GM23338 (cell line): ENCODE results near the gene WFS1.

ENCODE experiments used
- CREB1 ChIP-seq: fragments of 250-450 bp; sonication (Bioruptor Pico); IDR thresholded peaks from 2 replicates; pipeline ENCODE4 v1.5.0; 2020; ENCODE audit warnings: low read depth, mild to moderate bottlenecking, moderate library complexity
- CTCF ChIP-seq, 2 experiments: fragments of 200-600 bp in 1 of 2; sonication (generic) in 1 of 2; conservative IDR thresholded peaks; 2 replicates each; pipeline versions ENCODE4 v1.5.1 to v1.6.1; 2016 to 2017; ENCODE audit warnings: antibody characterized with exemption in 2 of 2, low read depth in 2 of 2, mild to moderate bottlenecking in 2 of 2, moderate library complexity in 1 of 2
- ETS1 ChIP-seq: IDR thresholded peaks from 2 replicates; pipeline ENCODE4 v1.6.1; 2016; ENCODE audit warnings: antibody characterized with exemption
- EZH2 ChIP-seq: fragments of 200-600 bp; sonication (generic); IDR thresholded peaks from one replicate; pipeline ENCODE4 v1.8.0; 2017; ENCODE audit warnings: antibody characterized with exemption, mild to moderate bottlenecking, low read depth; ENCODE audit not compliant: unreplicated experiment
- JUNB ChIP-seq: IDR thresholded peaks from one replicate; pipeline ENCODE4 v1.6.1; 2016; ENCODE audit warnings: antibody characterized with exemption; ENCODE audit not compliant: unreplicated experiment
- POLR2AphosphoS5 ChIP-seq: IDR thresholded peaks from 2 replicates; pipeline ENCODE4 v1.6.1; 2016; ENCODE audit warnings: antibody characterized with exemption, low read depth
- REST ChIP-seq: IDR thresholded peaks from one replicate; pipeline ENCODE4 v1.6.1; 2018; ENCODE audit warnings: antibody characterized with exemption; ENCODE audit not compliant: unreplicated experiment
- ZNF331 ChIP-seq: fragments of 250-450 bp; sonication (Bioruptor Pico); IDR thresholded peaks from 2 replicates; pipeline ENCODE4 v1.5.0; 2020; ENCODE audit warnings: low read depth, mild to moderate bottlenecking, moderate library complexity

GRCh38 chr4:6338175-6338950 lies 68.7 kb downstream of the WFS1 start:
- TF ChIP-seq POLR2AphosphoS5 (no peak), CTCF (conservative IDR thresholded peaks at IDR 0.05; ENCODE audit: low read depth in 2 of 2) (no peak), REST (no peak), ZNF331 (CRISPR knock-in tag) (no peak), CREB1 (CRISPR knock-in tag) (no peak), EZH2 (no peak), JUNB (no peak), ETS1 (no peak)
